ENCODE results near the gene LETM1. TPM values are rescaled to one million over a fixed set of nuclear protein-coding genes. Genes with fewer than 3 reads are reported as not detected.
A peak's percentile ranks its signal among the peaks of the same experiment; 100 is the strongest.

LETM1 gene
- polyA plus RNA-seq, 1 donor (not counting 4 experiments of a cell fraction or from before 2014, with no cell fraction given) = 25.6 TPM

GRCh38 chr4:1793496-1793840 lies 62.5 kb downstream of the LETM1 start:
- DNase-seq (ENCODE audit: low read depth, low spot score) (no peak), FAIRE-seq (no peak)
- no peak for TF ChIP-seq EZH2 (IDR thresholded peaks at IDR 0.05; ENCODE audit: low read length)
- TF ChIP-seq CTCF (optimal IDR thresholded peaks at IDR 0.05 in 1 of 3, IDR thresholded peaks at IDR 0.05 in 1 of 3, conservative IDR thresholded peaks at IDR 0.05 in 1 of 3; ENCODE audit: extremely low read depth in 1 of 3, insufficient read depth in 2 of 3, low read length in 3 of 3) = no peak
- H3K9ac ChIP-seq (ENCODE audit: control insufficient read depth, extremely low read depth, insufficient read depth, low read length) = peak overlapping the region; percentile 65
- no peak overlapping the region for H3K4me2 ChIP-seq (ENCODE audit: control insufficient read depth, extremely low read depth, insufficient read depth, low read depth, low read length)
- H3K27ac ChIP-seq (ENCODE audit: control insufficient read depth, insufficient read depth, low read length) = no peak overlapping the region
- dilution Hi-C loops (cut with MboI; ENCODE audit: extremely low pct_ligation_motif_present, low sequenced_read_pairs) = no loop called here
- no peak overlapping the region for H2AFZ ChIP-seq (ENCODE audit: control insufficient read depth, low read length)
- H3K9me3 ChIP-seq (ENCODE audit: control insufficient read depth, low read depth, low read length) = no peaks in the 10 kb centered on the region
- H3K4me3 ChIP-seq (ENCODE audit: control insufficient read depth in 2 of 3, extremely low read depth in 1 of 3, insufficient read depth in 2 of 3, low read depth in 1 of 3, low read length in 3 of 3) = peak overlapping the region; percentile 55 to 72 (median 68)
- peaks cover 23% of the 10 kb centered on the region for H3K4me1 ChIP-seq (ENCODE audit: control insufficient read depth, extremely low read depth, insufficient read depth, low read length)
- H3K9me1 ChIP-seq (ENCODE audit: control insufficient read depth, extremely low read depth, insufficient read depth, low read length) = no peaks in the 10 kb centered on the region
- peaks cover 24% of the 10 kb centered on the region for H3K79me2 ChIP-seq (ENCODE audit: control insufficient read depth, insufficient read depth, low read length)
- H4K20me1 ChIP-seq (ENCODE audit: control insufficient read depth, extremely low read depth, insufficient read depth, low read length) = peaks cover 8% of the 10 kb centered on the region
- H3K36me3 ChIP-seq (ENCODE audit: control insufficient read depth in 2 of 2, extremely low read depth in 1 of 2, insufficient read depth in 2 of 2, low read length in 2 of 2) = peaks cover 3 to 5% of the 10 kb centered on the region in 2 experiments
- peaks cover 8% of the 10 kb centered on the region for H3K27me3 ChIP-seq (ENCODE audit: control insufficient read depth, extremely low read depth, insufficient read depth, low read length)

- DNase-seq (ENCODE audit: low read depth, low spot score) (no peak), FAIRE-seq (no peak)
- no peak within 1 kb of the TSS for H3K27ac ChIP-seq (ENCODE audit: control insufficient read depth, insufficient read depth, low read length)
- peaks cover 3 to 5% of the 10 kb centered on the region in 2 experiments for H3K36me3 ChIP-seq (ENCODE audit: control insufficient read depth in 2 of 2, extremely low read depth in 1 of 2, insufficient read depth in 2 of 2, low read length in 2 of 2)
- H3K79me2 ChIP-seq (ENCODE audit: control insufficient read depth, insufficient read depth, low read length) = peaks cover 24% of the 10 kb centered on the region
- H3K9me1 ChIP-seq (ENCODE audit: control insufficient read depth, extremely low read depth, insufficient read depth, low read length) = no peaks in the 10 kb centered on the region
- dilution Hi-C loops (cut with MboI; ENCODE audit: extremely low pct_ligation_motif_present, low sequenced_read_pairs) = no loop called here
- H4K20me1 ChIP-seq (ENCODE audit: control insufficient read depth, extremely low read depth, insufficient read depth, low read length) = peaks cover 8% of the 10 kb centered on the region
- peak within 1 kb of the TSS; percentile 73 for H3K4me2 ChIP-seq (ENCODE audit: control insufficient read depth, extremely low read depth, insufficient read depth, low read depth, low read length)
- peaks cover 27% of the 10 kb centered on the region for H3K4me1 ChIP-seq (ENCODE audit: control insufficient read depth, extremely low read depth, insufficient read depth, low read length)
- TF ChIP-seq EZH2 (IDR thresholded peaks at IDR 0.05; ENCODE audit: low read length) (no peak), CTCF (optimal IDR thresholded peaks at IDR 0.05 in 1 of 3, IDR thresholded peaks at IDR 0.05 in 1 of 3, conservative IDR thresholded peaks at IDR 0.05 in 1 of 3; ENCODE audit: extremely low read depth in 1 of 3, insufficient read depth in 2 of 3, low read length in 3 of 3) (no peak)
- peak within 1 kb of the TSS; percentile 65 for H3K9ac ChIP-seq (ENCODE audit: control insufficient read depth, extremely low read depth, insufficient read depth, low read length)
- H2AFZ ChIP-seq (ENCODE audit: control insufficient read depth, low read length) = no peak within 1 kb of the TSS
- peak within 1 kb of the TSS; percentile 68 to 84 (median 72) for H3K4me3 ChIP-seq (ENCODE audit: control insufficient read depth in 2 of 3, extremely low read depth in 1 of 3, insufficient read depth in 2 of 3, low read depth in 1 of 3, low read length in 3 of 3)
- H3K27me3 ChIP-seq (ENCODE audit: control insufficient read depth, extremely low read depth, insufficient read depth, low read length) = peaks cover 8% of the 10 kb centered on the region
- H3K9me3 ChIP-seq (ENCODE audit: control insufficient read depth, low read depth, low read length) = no peaks in the 10 kb centered on the region
Observed at GRCh38 chr4:1792832-1793495, 63.0 kb downstream of the LETM1 start, which contains the start of gene FGFR3. Gene FGFR3 (plus strand): TSS chr4:1793293. CDS start chr4:1793935, 642 bp downstream.

Measured in keratinocyte (primary cell).